GM03348 (cell line): ENCODE results near the gene NPAS3.
A peak's percentile ranks its signal among the peaks of the same experiment; 100 is the strongest.

ENCODE experiments used
- DNase-seq: peaks from one replicate; pipeline ENCODE4 v3.0.0; 2012; ENCODE audit warnings: low spot score

Gene NPAS3

GRCh38 chr14:33682760-33683159, 744.1 kb downstream of the NPAS3 start:
- peak; percentile 73 for DNase-seq

DNA sequence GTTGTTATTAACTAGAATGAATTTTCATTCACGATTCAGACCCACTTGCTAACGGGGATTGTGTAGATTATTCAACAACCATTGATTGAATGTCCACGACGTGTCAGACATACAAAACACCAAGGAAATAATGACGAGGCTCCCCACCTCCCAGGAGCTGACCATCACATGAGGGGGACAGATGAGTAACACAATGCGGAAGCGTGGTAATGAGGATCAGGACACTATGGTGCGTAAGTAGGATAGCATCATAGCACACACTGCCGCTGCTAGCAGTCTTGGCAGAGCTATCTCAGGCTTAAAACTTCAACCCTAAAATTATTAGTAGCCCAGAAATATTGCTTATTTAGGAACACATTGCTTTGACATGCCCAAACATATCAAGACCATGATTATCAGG, 746.3 kb downstream of the NPAS3 start:
- no peak for DNase-seq

DNA sequence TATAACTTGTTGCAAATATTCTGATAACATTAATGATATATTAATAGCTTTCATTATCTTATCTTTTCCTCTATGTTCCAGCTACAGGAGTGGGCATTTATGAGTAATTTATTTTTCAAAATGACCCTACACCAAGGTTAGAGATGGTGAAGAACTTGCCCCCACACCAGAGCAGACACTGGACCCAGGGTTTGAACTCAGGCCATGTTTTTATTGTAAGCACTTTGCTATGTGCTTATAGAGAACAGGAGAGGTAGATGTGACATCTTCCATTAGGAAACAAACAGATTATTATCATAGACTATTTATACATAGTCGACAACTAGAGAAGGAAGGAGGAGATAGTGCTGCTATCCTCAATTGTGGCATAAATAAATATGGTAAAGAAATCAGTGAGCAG, 747.0 kb downstream of the NPAS3 start:
- no peak for DNase-seq

DNA sequence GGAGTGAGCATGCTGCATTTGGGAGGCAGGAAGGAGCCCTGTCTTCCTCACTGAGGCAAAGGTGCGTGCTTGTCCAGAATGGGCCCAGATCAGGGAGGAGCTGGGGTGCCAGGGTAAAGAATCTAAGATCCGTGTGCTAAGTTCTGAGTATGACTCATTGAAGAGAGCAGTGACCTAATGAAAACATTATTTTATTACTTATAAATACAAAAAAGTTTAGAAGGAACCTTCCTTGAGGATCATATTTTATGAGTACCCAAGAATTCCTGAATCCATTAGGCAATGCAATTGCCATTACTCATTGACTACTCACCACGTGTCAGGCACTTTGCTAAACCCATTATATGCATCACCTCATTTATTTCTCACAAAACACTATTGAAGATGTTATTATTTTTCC, 747.5 kb downstream of the NPAS3 start:
- DNase-seq, result peak; percentile 68

DNA sequence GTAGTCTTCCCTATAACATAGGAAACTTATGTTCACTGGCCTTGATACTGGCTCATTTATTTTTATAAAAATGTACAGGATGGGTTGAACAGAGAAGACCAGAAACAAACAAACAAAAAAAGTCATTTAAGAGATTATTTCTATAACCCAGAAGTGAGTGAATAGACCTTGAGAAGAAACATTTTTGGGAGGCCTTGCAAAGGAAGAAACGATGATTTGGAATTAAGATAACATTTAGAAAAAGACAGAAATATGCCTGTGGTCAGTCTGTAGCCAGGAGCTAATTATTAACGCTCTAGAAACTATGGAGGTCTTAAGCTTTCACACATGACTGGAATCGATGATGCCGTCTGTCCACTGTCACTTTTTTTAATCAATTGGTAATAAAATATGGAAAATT, 748.2 kb downstream of the NPAS3 start:
- no peak for DNase-seq

DNA sequence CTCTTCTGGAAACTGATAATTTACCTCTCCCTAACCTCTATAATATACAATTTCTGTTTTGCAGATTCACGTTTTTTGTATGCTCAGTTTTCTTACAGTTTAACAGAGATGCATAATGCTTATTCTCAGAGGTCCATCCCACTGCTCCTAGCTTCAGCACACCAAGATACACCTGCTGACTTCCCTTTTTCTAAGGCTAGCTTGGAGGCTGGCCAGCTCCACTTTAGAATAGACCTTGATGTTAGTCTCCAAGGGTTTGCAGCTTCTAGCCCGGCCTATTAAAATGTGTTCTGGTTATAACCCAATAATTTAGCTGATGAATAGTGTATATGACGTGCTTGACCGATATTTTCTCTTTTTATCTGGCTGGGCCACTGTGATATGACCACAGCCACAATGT, 751.0 kb downstream of the NPAS3 start:
- DNase-seq, result no peak

GRCh38 chr14:33691907-33692306, 753.2 kb downstream of the NPAS3 start:
- no peak for DNase-seq

GRCh38 chr14:33692762-33693161, 754.1 kb downstream of the NPAS3 start:
- peak; percentile 56 for DNase-seq

- no peak for DNase-seq
These were observed 754.6 kb downstream of the NPAS3 start for GRCh38 chr14:33693237-33693636.

- no peak for DNase-seq
These were observed 757.5 kb downstream of the NPAS3 start for GRCh38 chr14:33696165-33696564.

GRCh38 chr14:33699300-33699983, 760.8 kb downstream of the NPAS3 start:
- no peak for DNase-seq

- no peak for DNase-seq
These were observed 761.4 kb downstream of the NPAS3 start for GRCh38 chr14:33700052-33700451.

DNA sequence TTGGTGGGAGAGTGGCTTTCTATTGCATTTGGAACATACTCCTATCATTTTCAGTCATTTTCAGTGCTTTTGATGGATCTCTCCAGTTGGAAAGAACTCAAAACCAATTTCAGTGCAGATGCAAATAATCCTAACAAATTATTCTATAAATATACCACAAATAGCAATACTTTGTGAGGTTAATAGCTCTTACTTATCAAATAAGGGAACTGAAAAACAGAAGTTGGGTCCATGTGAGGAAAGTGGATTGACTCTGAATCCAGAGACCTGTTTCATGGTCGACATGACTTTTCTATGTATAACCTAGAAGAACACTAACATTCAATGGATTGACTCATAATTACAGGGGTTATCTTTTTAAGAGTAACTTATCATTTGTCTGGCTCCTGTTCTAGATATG, 763.6 kb downstream of the NPAS3 start:
- no peak for DNase-seq

GRCh38 chr14:33704481-33704880, 765.8 kb downstream of the NPAS3 start:
- DNase-seq, result no peak

- no peak for DNase-seq
These were observed 766.8 kb downstream of the NPAS3 start for GRCh38 chr14:33705490-33705889.

DNA sequence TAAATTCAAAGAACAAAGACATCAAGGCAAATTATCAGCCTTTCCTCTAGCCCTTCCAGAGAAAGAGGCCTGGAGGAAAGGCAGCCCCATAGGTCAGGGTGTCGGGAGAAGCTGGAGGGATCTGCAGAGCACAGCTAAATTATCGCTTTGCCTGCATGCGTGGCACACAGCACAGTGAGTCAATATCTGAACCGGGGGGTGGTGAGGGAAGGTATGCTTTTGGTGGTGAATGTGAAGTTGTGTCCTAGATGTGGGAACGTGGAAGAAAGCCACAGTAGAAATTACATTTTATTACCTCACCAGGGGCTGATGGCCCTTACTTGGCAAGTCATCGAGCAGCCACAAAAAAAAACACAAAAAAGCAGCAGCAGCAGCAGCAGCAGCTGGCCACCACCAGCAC, 769.0 kb downstream of the NPAS3 start:
- no peak for DNase-seq

DNA sequence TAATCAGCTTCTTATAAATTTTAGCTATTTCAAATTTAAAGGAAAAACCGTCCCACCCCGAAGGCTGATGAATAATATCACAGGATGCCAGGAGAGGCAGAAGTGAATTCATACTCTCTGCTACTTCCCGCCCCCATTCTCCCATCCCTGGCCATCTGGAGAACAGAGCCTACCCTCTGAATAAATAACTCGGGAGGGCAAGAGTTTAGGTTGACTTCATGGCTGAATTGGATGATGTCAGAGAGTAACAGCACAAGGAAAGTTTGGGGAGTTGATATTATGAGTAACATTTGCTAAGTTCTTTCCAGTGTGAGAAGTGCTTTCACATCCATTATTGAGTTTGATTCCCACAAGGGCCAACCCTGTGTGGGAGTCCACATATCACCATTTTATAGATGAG, 770.6 kb downstream of the NPAS3 start:
- no peak for DNase-seq

- no peak for DNase-seq
These were observed 771.0 kb downstream of the NPAS3 start for GRCh38 chr14:33709711-33710110.

- DNase-seq, result no peak
These were observed 771.6 kb downstream of the NPAS3 start for GRCh38 chr14:33710273-33710672.

DNA sequence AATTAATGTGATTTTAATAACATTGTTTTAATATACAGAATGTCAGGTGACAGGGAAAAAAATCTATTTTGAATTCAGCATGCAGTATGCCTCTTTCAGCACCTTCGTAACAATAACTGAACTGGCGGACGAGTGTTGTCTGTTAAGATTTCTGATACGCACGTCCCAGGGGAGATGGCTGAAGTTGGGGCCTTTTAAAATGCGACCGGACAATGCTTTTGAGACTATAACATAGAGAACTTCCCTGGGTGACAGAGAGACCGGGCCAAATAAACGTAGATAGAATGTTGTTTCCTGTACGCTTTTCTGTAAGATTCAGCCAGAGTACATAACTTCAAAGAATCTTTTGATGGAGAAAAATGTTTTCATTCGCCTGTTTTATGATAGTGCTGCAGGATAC, 772.5 kb downstream of the NPAS3 start:
- DNase-seq, result no peak

GRCh38 chr14:33711811-33712216, 773.1 kb downstream of the NPAS3 start:
- no peak for DNase-seq

GRCh38 chr14:33714527-33715226, 776.0 kb downstream of the NPAS3 start:
- DNase-seq, result no peak

DNA sequence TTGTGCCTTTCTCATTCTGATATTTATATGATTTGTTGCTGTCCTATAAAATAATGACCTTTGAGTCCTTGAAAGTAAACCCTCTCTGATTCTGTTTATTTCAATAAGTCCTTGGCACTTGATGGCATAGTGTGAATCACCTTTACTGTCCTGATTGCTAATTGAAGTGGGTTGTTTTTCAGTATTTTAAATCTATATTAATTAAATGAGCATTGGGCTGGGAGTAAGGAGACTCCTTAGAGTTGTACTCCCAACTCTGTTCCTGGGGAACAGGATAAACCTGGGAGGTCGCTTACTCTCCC, 776.5 kb downstream of the NPAS3 start:
- no peak for DNase-seq

DNA sequence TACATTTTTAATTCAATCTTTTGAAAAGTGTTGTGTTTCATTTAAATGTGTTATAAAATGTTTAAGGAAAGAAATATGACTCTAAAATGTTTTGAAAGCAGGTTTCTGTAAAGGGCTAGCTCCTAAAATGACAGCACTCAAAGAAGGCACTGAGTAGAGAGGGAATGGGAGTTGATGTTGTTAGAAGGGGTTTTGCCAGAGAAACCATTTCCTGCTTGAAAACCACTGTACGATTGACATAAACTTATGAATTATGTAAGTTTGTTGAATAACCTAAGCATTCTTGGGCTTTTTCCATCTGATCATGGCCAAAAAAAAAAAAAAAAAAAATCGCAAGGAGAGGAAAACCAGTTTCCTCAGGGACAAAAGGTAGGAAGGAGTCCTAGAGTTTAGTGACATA, 778.2 kb downstream of the NPAS3 start:
- DNase-seq, result no peak
